Measurements from ENCODE around the gene TPK1. TPM values are rescaled to one million over a fixed set of nuclear protein-coding genes. Genes with fewer than 3 reads are reported as not detected.

Gene TPK1
- total and polyA plus RNA-seq, 2 of the 8 experiments (the other 6 are each of a cell fraction or from before 2014, with no cell fraction given) = 1.9 to 2.7 TPM

- Histone ChIP-seq H3K9me3 (ENCODE audit: insufficient read depth in 2 of 2, low read depth in 1 of 2, low read length in 1 of 2) (peaks cover 0 to 4% of the 10 kb centered on the region in 2 experiments; a peak in 1 of 4 replicates), H2BK5ac (ENCODE audit: low read depth, low read length) (no peak overlapping the region), H2BK120ac (replicated peaks; ENCODE audit: low read depth, low read length) (no peak overlapping the region)
Measured at GRCh38 chr7:144596953-144597352, 238.9 kb downstream of the TPK1 start.

More at GRCh38 chr7:144596953-144597352, 238.9 kb downstream of the TPK1 start:
- no peaks in the 10 kb centered on the region for H4K20me1 ChIP-seq (replicated peaks in 1 of 2; ENCODE audit: control insufficient read depth in 1 of 2, insufficient read depth in 2 of 2, low read length in 2 of 2)
- TF ChIP-seq TAF1 (IDR thresholded peaks at IDR 0.05; ENCODE audit: low read depth, low read length) = no peak
- FAIRE-seq (no peak), DNase-seq (ENCODE audit: low read depth in 1 of 2, low spot score in 2 of 2) (no peak)
- H2AK5ac ChIP-seq (ENCODE audit: low read depth, low read length) = no peak overlapping the region
- H3K23me2 ChIP-seq (ENCODE audit: low read depth, low read length) = no peaks in the 10 kb centered on the region
- no peak overlapping the region for H3K4me2 ChIP-seq (ENCODE audit: insufficient read depth in 1 of 2, low read depth in 2 of 2, low read length in 2 of 2)
- WGBS, 2 experiments (ENCODE audit: extremely low coverage in 1 of 2, insufficient coverage in 1 of 2, insufficient read length in 1 of 2, insufficient replicate concordance in 2 of 2, low coverage in 1 of 2, low lambda C conversion rate in 2 of 2, missing lambda C conversion rate in 1 of 2) = 87% methylated on average over 4 of the region's 4 CpGs; no CpG with 5 or more reads in 1 of the 2 experiments
- H3K4me1 ChIP-seq (replicated peaks in 1 of 4; ENCODE audit: control insufficient read depth in 3 of 4, insufficient read depth in 4 of 4, low read length in 3 of 4) = no peaks in the 10 kb centered on the region
- H3K4ac ChIP-seq (replicated peaks; ENCODE audit: insufficient read length, low read depth, low read length) = no peak overlapping the region
- H2BK20ac ChIP-seq (ENCODE audit: low read length) = no peak overlapping the region
- H3K23ac ChIP-seq (ENCODE audit: insufficient read length) = no peak overlapping the region
- H3K18ac ChIP-seq (ENCODE audit: extremely low read depth, low read length) = no peak overlapping the region
- no peak overlapping the region for H4K8ac ChIP-seq (ENCODE audit: extremely low read depth, insufficient read depth, low read length)
- ChIA-PET CTCF (ENCODE audit: partially characterized antibody) (no interaction called here), POLR2A (ENCODE audit: partially characterized antibody) (no interaction called here)
- no peak overlapping the region for H4K91ac ChIP-seq (replicated peaks; ENCODE audit: insufficient read length, low read length)
- no peaks in the 10 kb centered on the region for H3K36me3 ChIP-seq (ENCODE audit: control insufficient read depth in 2 of 4, insufficient read depth in 4 of 4, low read length in 3 of 4)
- H4K5ac ChIP-seq (ENCODE audit: insufficient read length, low read depth, low read length) = no peak overlapping the region
- H3K4me3 ChIP-seq (ENCODE audit: extremely low read depth in 1 of 4, insufficient read depth in 2 of 4, low read depth in 3 of 4, low read length in 4 of 4) = no peak overlapping the region
- H3K9ac ChIP-seq (replicated peaks in 1 of 4; ENCODE audit: extremely low read depth in 1 of 4, low read depth in 3 of 4, low read length in 3 of 4) = no peak overlapping the region
- H3K79me1 ChIP-seq (ENCODE audit: low read depth, low read length) = no peaks in the 10 kb centered on the region
- no peaks in the 10 kb centered on the region for H3K79me2 ChIP-seq (ENCODE audit: control insufficient read depth in 1 of 2, insufficient read depth in 2 of 2, low read length in 2 of 2)
- no peak overlapping the region for H3K27ac ChIP-seq (ENCODE audit: low read depth, low read length)
- no peak overlapping the region for H3K14ac ChIP-seq (ENCODE audit: insufficient read length)
- no peak overlapping the region for H2BK12ac ChIP-seq (ENCODE audit: low read depth, low read length)
- H2BK15ac ChIP-seq (ENCODE audit: low read length) = no peak overlapping the region
- no peaks in the 10 kb centered on the region for H3K27me3 ChIP-seq (replicated peaks in 1 of 4; ENCODE audit: control insufficient read depth in 3 of 4, extremely low read depth in 1 of 4, insufficient read depth in 3 of 4, low read length in 3 of 4)
- no peak overlapping the region for H2AFZ ChIP-seq (ENCODE audit: low read length)
- no peak overlapping the region for H3K56ac ChIP-seq (replicated peaks; ENCODE audit: insufficient read length, low read depth, low read length)

All from H1 (cell line).